Measurements from ENCODE around the gene UTY. TPM values are rescaled to one million over a fixed set of nuclear protein-coding genes. Genes with fewer than 3 reads are reported as not detected.

UTY gene
- total RNA-seq, 2 experiments from 2014 or later = 21.4 to 21.9 TPM

GRCh38 chrY:13361656-13362636 lies 117.9 kb downstream of the UTY start:
- intact Hi-C loops (cut with micrococcal nuclease) = no loop called here
- CTCF ChIA-PET = no interaction called here

DNA sequence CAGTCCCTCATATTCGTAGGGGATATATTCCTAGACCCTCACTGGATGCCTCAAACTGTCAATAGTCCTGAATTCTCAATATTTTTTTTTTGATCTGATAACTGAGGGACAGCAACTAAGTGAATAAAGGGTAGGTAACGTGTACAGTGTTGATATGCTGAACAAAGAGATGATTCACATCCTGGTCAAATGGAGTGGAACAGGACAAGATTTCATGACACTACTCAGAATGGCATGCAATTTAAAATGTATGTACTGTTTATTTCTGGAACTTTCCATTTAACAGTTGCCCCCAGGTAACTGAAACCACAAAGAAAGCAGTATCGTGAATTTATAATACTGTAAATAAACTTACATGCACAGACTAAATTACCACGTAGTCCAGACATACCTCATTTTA lies 128.4 kb downstream of the UTY start:
- H3K4me1 Mint-ChIP-seq (ENCODE audit: low read depth) = peaks cover 17% of the 10 kb centered on the region
- TF ChIP-seq CTCF (IDR thresholded peaks at IDR 0.05) = no peak
- ChIA-PET POLR2A (no interaction called here), CTCF (no interaction called here)
- ATAC-seq = no peak
- no peak overlapping the region for H3K27ac Mint-ChIP-seq
- no peaks in the 10 kb centered on the region for H3K27me3 Mint-ChIP-seq
- intact Hi-C loops (cut with micrococcal nuclease) = no loop called here
- H3K9me3 Mint-ChIP-seq = no peaks in the 10 kb centered on the region
- peaks cover 15% of the 10 kb centered on the region for H3K36me3 Mint-ChIP-seq (ENCODE audit: low read depth)
- DNase-seq = no peak
- no peak overlapping the region for H3K4me3 Mint-ChIP-seq

More at GRCh38 chrY:13361656-13362636, 117.9 kb downstream of the UTY start:
- Mint-ChIP-seq H3K36me3 (ENCODE audit: low read depth) (peaks cover 17% of the 10 kb centered on the region), H3K27me3 (no peaks in the 10 kb centered on the region), H3K9me3 (no peaks in the 10 kb centered on the region), H3K4me3 (no peak overlapping the region), H3K4me1 (ENCODE audit: low read depth) (peaks cover 20% of the 10 kb centered on the region), H3K27ac (peak overlapping the region; percentile 63)
- peak; percentile 62 for ATAC-seq
- no peak for TF ChIP-seq CTCF (IDR thresholded peaks at IDR 0.05)
- POLR2A ChIA-PET = no interaction called here
- DNase-seq = no peak

- intact Hi-C loops (cut with micrococcal nuclease) = loop anchor here (10.0 kb wide), 1 partner anchor 442 kb away; the partner anchor contains the start of gene DDX3Y
- ATAC-seq = no peak
- ChIA-PET CTCF (no interaction called here), POLR2A (no interaction called here)
- H3K4me3 Mint-ChIP-seq = no peak overlapping the region
- no peak overlapping the region for H3K27ac Mint-ChIP-seq
- no peak for TF ChIP-seq CTCF (IDR thresholded peaks at IDR 0.05)
- peaks cover 23% of the 10 kb centered on the region for H3K4me1 Mint-ChIP-seq (ENCODE audit: low read depth)
- no peaks in the 10 kb centered on the region for H3K27me3 Mint-ChIP-seq
- H3K36me3 Mint-ChIP-seq (ENCODE audit: low read depth) = peaks cover 18% of the 10 kb centered on the region
- DNase-seq = no peak
- H3K9me3 Mint-ChIP-seq = no peaks in the 10 kb centered on the region
Measured at GRCh38 chrY:13347106-13347505, 132.7 kb downstream of the UTY start.

DNA sequence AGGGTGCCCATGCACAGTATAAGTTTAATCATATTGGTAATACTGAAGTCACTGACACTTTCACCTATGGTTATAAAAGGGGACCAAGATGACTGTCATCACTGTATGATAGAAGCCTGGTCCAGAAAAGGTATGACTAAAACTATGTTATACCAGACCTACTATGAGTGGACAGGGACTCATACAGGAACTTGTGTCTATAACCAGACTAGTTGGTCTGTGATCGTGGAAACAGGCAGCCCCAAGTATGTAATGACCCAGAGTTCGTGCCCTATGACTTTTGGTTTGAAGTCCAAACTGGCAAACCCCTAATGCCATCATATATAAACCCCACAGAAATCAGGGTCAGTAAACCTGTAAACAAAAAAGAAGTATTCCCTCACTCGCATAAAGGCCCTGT lies 134.3 kb downstream of the UTY start:
- no peak overlapping the region for H3K4me3 Mint-ChIP-seq
- no peaks in the 10 kb centered on the region for H3K27me3 Mint-ChIP-seq
- H3K4me1 Mint-ChIP-seq (ENCODE audit: low read depth) = peaks cover 18% of the 10 kb centered on the region
- H3K9me3 Mint-ChIP-seq = no peaks in the 10 kb centered on the region
- TF ChIP-seq CTCF (IDR thresholded peaks at IDR 0.05) = no peak
- ATAC-seq (peak; percentile 47), DNase-seq (no peak)
- POLR2A ChIA-PET = no interaction called here
- CTCF ChIA-PET = no interaction called here
- H3K36me3 Mint-ChIP-seq (ENCODE audit: low read depth) = peaks cover 18% of the 10 kb centered on the region
- H3K27ac Mint-ChIP-seq = no peak overlapping the region
- intact Hi-C loops (cut with micrococcal nuclease) = loop anchor here (10.0 kb wide), 1 partner anchor 441 kb away; the partner anchor contains the start of gene DDX3Y

Data from activated CD8-positive, alpha-beta T cell treated with anti-CD3 and anti-CD28 coated beads for 36 hours (primary cell).